Hematopoietic multipotent progenitor cell treated with erythropoietin and hydrocortisone succinate and interleukin-3 and kit ligand, for 15 days (in vitro differentiated cells): ENCODE measurements around the gene ZNF785.
"Not testable (repeated sequence)": the region's sequence is repeated elsewhere in the genome, so short reads cannot be mapped to it uniquely, and the experiment has no call there.

Experiments used
- DNase-seq: peaks from one replicate; pipeline ENCODE4 v3.0.0-alpha.2; 2015; ENCODE audit warnings: low spot score

ZNF785 gene

DNA sequence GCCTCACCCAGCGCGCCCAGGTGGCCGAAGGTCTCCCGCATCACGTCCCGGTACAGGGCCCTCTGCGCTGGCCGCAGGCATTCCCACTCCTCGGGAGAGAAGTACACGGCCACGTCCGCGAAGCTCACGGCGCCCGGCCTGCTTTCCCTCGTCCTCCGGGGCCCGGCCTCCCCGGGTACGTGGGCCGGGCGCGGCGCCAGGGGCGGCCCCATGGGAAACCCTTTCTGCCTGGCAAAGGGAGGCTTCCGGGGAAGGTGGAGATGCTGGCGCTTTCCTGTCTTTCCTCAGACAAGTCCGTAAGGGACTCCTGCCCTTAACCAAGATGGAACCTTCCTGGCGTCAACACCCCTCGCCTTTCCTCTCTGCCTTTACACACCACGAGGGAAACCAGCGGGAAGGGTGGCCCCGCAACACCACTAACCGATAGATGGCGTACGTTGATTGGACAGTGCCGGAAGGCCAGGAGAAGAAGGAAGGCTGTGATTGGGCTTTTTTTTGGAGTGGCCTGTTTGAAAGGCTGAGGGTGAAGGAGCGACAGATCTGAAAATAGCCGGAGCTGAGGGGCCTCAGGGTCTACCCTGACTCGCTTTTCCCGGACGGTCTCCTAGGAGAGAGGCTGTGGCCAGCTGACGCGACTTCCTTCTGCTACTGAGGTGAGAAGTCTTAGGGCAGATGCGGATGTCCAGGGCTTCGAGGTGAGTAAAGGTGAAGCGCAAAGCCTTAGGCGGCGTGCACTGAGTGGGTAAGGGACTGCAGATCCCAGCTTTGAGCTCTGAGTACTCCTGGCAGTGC, at the start of gene ZNF785:
ZNF785 (minus strand) TSS at position 298 of the 792 bp plus-strand sequence; CDS start at position 212, 86 bp downstream.
- DNase-seq, result peak; percentile 95

DNA sequence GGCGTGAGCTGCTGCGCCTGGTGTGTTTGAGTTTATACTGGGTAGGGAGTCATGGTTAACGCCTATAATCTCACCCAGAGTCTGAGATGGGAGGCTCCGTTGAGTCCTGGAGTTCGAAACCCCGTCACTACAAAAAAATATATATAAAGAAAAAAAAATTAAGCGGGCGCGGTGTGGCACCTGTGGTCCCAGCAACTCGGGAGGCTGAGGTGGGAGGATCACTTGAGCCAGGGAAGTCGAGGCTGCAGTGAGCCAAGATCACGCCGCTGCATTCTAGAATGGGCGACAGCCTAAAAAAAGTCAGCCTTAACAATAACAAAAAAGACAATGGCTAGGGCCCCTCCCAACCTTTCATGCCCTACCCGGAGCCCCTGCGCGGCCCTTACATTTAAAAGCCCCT, 48.0 kb upstream of the ZNF785 start:
- DNase-seq, result no peak

GRCh38 chr16:30632454-30632853, 47.0 kb upstream of the ZNF785 start:
- DNase-seq, result not testable (repeated sequence)

DNA sequence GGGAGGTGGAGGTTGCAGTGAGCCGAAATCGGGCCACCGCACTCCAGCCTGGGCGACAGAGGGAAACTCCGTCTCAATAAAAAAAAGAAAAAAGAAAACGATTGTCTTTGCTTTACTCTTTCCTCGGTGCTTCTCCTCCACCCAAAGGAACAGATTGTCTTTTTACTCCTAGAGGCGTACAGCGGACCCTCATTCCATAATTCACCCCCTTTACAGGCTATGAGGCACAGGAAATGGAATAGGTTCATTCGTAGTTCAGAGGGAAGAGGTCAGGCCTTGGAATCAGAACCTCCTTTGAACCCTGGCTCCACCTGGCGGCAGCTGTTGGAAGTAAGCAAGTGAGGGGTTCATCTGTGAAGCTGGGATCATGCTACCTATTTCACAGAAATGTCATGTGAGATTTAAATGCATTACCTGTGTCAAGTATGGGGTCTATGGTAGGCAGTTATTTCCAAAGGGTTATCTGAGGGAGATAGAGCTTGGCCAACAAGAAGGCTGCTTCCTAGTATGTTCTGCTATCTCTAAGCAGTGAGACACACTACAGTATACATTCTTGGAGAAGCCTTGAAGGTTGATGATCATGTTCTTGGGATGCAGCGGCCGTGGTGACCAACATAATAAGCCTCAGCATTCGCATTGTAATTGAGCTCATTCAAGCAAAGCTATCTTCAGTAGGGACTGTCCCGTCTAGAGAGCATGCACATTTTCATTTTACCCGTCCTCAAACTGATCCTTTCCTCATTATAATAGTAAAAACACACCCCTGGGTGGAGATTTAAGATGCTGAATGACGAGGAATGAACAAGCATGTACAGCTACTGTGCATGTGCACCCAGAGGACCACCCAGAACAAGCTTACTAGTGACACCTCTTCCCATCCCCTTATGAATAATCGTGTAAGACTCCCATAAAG, 43.4 kb upstream of the ZNF785 start:
- peak; percentile 87 for DNase-seq

DNA sequence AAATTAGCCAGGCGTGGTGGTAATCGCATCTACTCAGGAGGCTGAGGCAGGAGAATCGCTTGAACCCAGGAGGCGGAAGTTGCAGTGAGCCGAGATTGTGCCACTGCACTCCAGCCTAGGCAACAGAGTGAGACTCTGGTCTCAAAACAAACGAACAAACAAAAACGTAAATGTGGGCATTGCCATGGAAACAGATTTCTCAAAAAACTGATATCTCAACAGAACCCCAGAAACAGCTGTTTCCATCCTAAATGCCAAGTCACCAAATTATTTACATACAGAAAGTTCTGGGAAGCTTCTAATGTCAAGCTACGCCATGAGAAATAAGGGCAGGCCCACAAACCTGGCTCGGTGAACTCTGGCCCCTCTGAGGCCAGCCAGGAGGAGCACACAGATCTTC, 40.7 kb upstream of the ZNF785 start:
- DNase-seq, result no peak

- DNase-seq, result no peak
These were observed 38.2 kb upstream of the ZNF785 start for GRCh38 chr16:30623536-30624283.

GRCh38 chr16:30622455-30623032, 37.0 kb upstream of the ZNF785 start:
- DNase-seq, result no peak

- no peak for DNase-seq
These were observed 36.3 kb upstream of the ZNF785 start for GRCh38 chr16:30621765-30622164.

- no peak for DNase-seq
These were observed 34.7 kb upstream of the ZNF785 start for GRCh38 chr16:30620169-30620568.

DNA sequence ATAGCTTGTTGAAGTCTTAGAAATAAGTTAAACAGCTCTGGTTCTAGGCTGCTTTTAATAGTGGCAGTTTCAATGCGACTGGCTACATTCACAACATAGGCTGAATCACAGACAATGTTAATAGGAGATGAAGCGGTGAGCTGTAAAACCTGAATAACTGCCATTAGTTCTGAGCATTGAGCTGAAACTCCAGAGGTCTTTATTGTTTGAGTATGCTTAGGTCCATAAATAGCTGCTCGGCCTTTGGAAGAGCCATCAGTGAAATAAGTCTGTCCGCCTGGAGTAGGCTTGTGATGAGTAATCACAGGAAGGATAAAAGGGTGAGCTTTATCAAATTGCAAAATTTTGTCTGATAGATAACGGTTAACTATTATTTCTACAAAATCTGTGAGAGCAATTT, 34.1 kb upstream of the ZNF785 start:
- no peak for DNase-seq

DNA sequence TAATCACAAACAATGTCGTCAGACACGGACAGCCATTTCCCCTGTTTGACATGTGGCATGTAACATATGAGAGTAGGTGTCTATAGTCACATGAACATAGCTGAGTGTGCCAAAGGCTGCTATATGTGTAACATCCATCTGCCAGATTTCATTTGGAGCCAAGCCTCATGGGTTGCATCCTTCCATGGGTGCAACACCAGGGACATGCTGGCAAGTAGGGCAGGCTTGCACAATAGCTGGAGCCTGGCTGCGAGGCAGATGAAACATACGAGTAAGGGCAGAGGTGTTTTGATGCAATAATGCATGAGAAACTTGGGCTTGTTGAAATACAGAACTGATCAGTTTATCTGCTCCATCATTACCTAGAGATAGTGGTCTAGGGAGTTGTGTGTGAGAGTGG, 33.7 kb upstream of the ZNF785 start:
- DNase-seq, result no peak

DNA sequence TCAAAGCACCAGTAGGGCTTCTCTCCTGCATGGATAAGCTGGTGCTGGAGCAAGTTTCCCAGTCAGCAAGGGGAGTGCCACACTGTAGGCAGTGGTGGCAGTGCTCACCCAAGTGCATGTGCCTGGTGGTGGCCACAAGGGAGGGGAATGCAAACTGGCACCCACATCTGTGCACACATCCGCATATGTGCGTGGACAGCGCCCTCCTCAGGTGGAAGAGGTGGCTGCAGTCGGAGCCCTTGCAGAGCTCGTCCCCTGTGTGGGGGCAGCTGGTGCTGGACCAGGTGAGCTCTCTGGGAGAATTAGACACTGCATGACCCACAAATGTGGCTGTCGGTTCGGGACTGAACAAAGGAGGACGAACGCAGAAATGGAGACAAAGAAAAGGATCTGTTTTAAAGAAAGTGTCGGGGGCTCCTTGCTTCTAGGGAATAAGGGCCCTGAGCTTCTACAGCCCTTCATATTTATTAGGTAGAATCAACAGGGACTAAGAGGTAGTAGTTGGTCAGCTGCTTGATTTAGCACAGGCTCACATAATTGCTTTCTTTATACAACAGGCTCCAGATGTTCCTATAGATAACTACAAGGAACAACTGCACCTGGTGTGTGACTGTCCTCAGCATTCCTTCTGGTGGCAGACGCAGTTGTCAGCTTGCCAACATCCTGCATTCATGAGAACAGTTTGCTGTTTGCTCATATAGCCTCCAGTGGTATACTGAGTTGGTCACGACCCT, 30.0 kb upstream of the ZNF785 start:
- peak; percentile 58 for DNase-seq

DNA sequence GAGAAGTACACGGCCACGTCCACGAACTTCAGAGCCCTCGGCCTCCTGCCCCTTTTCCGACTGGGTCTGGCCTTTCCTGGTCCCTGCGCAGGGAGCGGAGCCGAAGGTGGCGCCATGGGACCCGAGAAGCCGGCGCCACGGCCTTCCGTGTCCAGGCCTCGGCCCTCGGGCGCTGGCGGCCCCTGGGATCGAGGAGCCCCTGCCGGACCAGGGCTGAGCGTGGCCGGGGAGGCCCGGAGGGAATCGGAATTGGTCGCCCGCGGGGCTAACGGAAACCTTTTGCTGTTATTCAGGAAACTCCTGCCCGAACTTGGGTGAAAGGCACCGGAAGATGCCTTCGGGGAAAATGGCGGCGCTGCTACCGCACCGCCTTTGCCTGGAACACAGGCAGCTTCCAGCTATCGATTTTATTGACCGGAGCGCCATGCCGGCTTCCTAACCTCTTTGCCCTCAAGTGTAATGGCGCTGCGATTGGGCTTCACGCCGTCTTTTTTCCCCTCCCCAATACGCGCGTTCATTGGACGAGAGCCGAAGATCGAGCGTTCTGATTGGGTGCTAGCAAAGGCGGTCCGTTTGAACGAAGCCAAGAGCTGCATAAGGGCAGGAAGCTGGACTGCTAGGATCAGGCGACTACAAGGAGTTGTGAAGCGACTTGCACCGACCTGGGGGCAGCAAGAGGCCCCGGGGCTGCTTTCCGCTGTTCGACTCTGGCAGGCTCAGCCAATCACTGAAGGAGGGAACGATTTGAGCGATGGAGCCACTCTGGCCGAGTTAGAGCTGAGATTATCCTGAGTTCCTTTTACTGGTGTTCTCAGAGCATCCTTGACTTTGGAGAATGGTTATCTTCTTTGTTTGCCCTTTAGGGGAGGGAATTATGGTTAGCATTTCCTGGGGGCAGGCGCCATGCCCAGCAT, 24.7 kb upstream of the ZNF785 start, which contains the start of gene ZNF689:
ZNF689 (minus strand) TSS at position 464 of the 914 bp plus-strand sequence; CDS start at position 116, 348 bp downstream.
- peak; percentile 97 for DNase-seq

- DNase-seq, result peak; percentile 36
These were observed 23.8 kb upstream of the ZNF785 start for GRCh38 chr16:30609002-30609925.

DNA sequence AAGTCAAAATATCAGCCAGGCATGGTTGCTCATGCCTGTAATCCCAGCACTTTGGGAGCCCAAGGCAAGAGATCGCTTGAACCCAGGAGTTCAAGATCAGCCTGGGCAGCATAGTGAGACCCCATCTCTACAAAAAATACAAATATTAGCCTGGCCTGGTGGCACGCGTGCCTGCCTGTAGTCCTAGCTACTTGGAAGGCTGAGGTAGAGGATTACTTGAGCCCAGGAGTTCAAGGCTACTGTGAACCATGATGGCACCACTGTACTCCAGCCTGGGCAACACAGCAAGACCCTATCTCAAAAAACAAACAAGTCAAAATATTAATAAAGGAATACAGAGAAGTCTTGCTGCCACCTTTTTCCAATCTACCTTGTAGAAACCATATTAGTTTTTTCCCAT, 20.5 kb upstream of the ZNF785 start:
- DNase-seq, result no peak

DNA sequence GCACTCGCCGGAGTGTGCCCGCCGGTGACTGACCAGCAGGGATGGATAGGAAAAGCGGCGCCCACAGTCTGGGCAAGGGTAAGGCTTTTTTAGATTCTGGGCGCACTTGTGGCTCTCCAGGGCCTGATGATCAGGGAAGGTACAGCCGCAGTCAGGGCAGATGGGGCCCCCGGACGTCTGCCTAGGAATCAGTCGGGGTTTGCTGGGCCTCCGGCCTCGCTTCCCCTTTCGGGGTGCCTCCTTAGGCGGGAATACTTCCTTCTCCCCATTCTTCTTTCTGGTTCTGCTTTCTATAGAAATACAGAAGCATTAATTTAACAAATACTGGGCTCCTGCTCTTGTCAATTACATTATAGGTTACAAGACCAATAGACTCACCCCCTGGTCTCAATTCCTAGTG, 19.7 kb upstream of the ZNF785 start:
- DNase-seq, result no peak

DNA sequence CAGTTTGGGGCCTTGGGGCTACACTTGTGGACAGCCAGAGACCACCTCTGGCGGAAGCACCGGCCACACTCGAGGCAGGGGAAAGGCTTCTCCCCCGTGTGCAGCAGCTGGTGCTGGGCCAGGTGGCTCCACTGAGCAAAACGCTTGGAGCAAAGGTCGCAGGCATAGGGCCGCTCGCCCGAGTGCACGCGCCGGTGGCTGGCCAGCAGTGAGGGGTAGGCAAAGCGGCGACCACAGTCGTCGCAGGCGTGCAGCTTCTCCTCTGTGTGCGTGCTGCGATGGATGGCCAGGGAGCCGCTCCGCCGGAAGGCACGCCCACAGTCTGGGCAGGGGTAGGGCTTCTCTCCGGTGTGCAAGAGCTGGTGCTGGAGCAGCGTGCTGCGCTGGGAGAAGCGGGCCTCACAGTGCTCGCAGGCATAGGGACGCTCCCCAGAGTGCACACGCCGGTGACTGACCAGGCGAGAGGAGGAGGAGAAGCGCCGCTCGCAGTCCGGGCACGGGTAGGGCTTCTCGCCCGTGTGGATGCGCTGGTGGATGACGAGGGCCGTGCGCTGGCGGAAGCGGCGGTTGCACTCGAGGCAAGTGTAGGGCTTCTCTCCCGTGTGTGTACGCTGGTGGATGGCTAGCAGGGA, 18.9 kb upstream of the ZNF785 start:
- no peak for DNase-seq

GRCh38 chr16:30603945-30604315, 18.4 kb upstream of the ZNF785 start:
- no peak for DNase-seq
